HEK293T (cell line): ENCODE results near the gene ZMIZ1.

Experiments
- CTCF ChIA-PET: fragments of 350-600 bp; formaldehyde crosslinking; extraction: SDS; loops from one replicate; lab custom pipeline; 2021; ENCODE audit warnings: antibody characterized with exemption, inconsistent platforms; lab: Yijun Ruan, JAX
- POLR2A ChIA-PET: fragments of 350-600 bp; formaldehyde crosslinking; extraction: SDS; loops from one replicate; lab custom pipeline; 2020; ENCODE audit warnings: antibody characterized with exemption, inconsistent platforms; lab: Yijun Ruan, JAX
- DNase-seq: peaks from one replicate; pipeline ENCODE4 v3.0.0; 2012; ENCODE audit warnings: mixed read lengths; ENCODE audit errors: extremely low spot score
- ARNT ChIP-seq: fragments of 450-650 bp; IDR thresholded peaks from 2 replicates; pipeline ENCODE4 v1.6.1; 2017; ENCODE audit warnings: mild to moderate bottlenecking
- BHLHE40 ChIP-seq: fragments of 450-650 bp; IDR thresholded peaks from 2 replicates; pipeline ENCODE4 v1.6.1; 2016; ENCODE audit warnings: mild to moderate bottlenecking, moderate library complexity, borderline replicate concordance
- CTBP1 ChIP-seq: fragments of 450-650 bp; IDR thresholded peaks from 2 replicates; pipeline ENCODE4 v1.6.1; 2016; ENCODE audit warnings: borderline replicate concordance
- ELF4 ChIP-seq: fragments of 450-650 bp; IDR thresholded peaks from 2 replicates; pipeline ENCODE4 v1.6.1; 2017; ENCODE audit warnings: antibody characterized with exemption
- FOXA1 ChIP-seq: fragments of 450-650 bp; IDR thresholded peaks from 2 replicates; pipeline ENCODE4 v1.6.1; 2016; ENCODE audit warnings: mild to moderate bottlenecking
- FOXK2 ChIP-seq: fragments of 450-650 bp; IDR thresholded peaks from 2 replicates; pipeline ENCODE4 v1.6.1; 2016; ENCODE audit warnings: mild to moderate bottlenecking
- FOXM1 ChIP-seq: fragments of 450-650 bp; IDR thresholded peaks from 2 replicates; pipeline ENCODE4 v1.6.1; 2017; ENCODE audit warnings: mild to moderate bottlenecking, borderline replicate concordance
- HDGF ChIP-seq: fragments of 450-650 bp; IDR thresholded peaks from 2 replicates; pipeline ENCODE4 v1.6.1; 2017; ENCODE audit warnings: antibody characterized with exemption, borderline replicate concordance
- L3MBTL2 ChIP-seq: fragments of 450-650 bp; conservative IDR thresholded peaks from 2 replicates; pipeline ENCODE4 v1.6.1; 2016; ENCODE audit warnings: mild to moderate bottlenecking
- LEF1 ChIP-seq: fragments of 450-650 bp; IDR thresholded peaks from 2 replicates; pipeline ENCODE4 v1.6.1; 2017; ENCODE audit warnings: mild to moderate bottlenecking, borderline replicate concordance
- NFRKB ChIP-seq: fragments of 450-650 bp; IDR thresholded peaks from 2 replicates; pipeline ENCODE4 v1.6.1; 2016; ENCODE audit warnings: mild to moderate bottlenecking, moderate library complexity
- PKNOX1 ChIP-seq: fragments of 450-650 bp; IDR thresholded peaks from 2 replicates; pipeline ENCODE4 v1.6.1; 2016
- SP1 ChIP-seq: fragments of 450-650 bp; IDR thresholded peaks from 2 replicates; pipeline ENCODE4 v1.6.1; 2017
- SUZ12 ChIP-seq: fragments of 450-650 bp; IDR thresholded peaks from 2 replicates; pipeline ENCODE4 v1.6.1; 2016; ENCODE audit warnings: mild to moderate bottlenecking
- TARDBP ChIP-seq: fragments of 450-650 bp; IDR thresholded peaks from 2 replicates; pipeline ENCODE4 v1.6.1; 2016
- ZNF384 ChIP-seq: fragments of 450-650 bp; IDR thresholded peaks from 2 replicates; pipeline ENCODE4 v1.6.1; 2016

ZMIZ1 gene

GRCh38 chr10:79356104-79356503 lies 287.3 kb downstream of the ZMIZ1 start:
- DNase-seq: no peak
- CTCF ChIA-PET: no interaction called here
- TF ChIP-seq PKNOX1 (no peak), FOXM1 (no peak), NFRKB (no peak), SUZ12 (no peak), L3MBTL2 (no peak), ELF4 (no peak), HDGF (no peak), BHLHE40 (no peak), ZNF384 (no peak), TARDBP (no peak), SP1 (no peak), ARNT (no peak), CTBP1 (no peak)
- POLR2A ChIA-PET: no interaction called here

GRCh38 chr10:79357180-79357579 lies 288.4 kb downstream of the ZMIZ1 start:
- ChIA-PET CTCF (interaction anchor here (1.2 kb wide), 1 partner anchor 12 kb away, joined by 3 read pairs; no protein-coding TSS in a partner anchor), POLR2A (interaction anchor here (1.4 kb wide), 1 partner anchor 9 kb away, joined by 7 read pairs; no protein-coding TSS in a partner anchor)
- no peak for DNase-seq
- TF ChIP-seq NFRKB: no peak
- no peak for TF ChIP-seq ELF4
- no peak for TF ChIP-seq FOXA1
- TF ChIP-seq ARNT: no peak

- POLR2A ChIA-PET: interaction anchor here (1.0 to 1.4 kb wide), 2 partner anchors 10 to 12 kb away, joined by 4 to 7 read pairs; no protein-coding TSS in a partner anchor
- DNase-seq: no peak
- TF ChIP-seq ZNF384 (no peak), ELF4 (no peak), FOXA1 (no peak), HDGF (no peak), ARNT (no peak), SUZ12 (no peak), BHLHE40 (no peak), L3MBTL2 (no peak), SP1 (no peak), LEF1 (no peak), CTBP1 (no peak), FOXK2 (no peak), PKNOX1 (no peak), FOXM1 (no peak)
- CTCF ChIA-PET: no interaction called here
Observed at GRCh38 chr10:79358811-79359210, 290.0 kb downstream of the ZMIZ1 start.

GRCh38 chr10:79359816-79360498 lies 291.2 kb downstream of the ZMIZ1 start:
- ChIA-PET CTCF (interaction anchor here (0.6 to 0.7 kb wide), 2 partner anchors 12 to 1536 kb away, joined by 5 read pairs; no protein-coding TSS in a partner anchor), POLR2A (no interaction called here)
- TF ChIP-seq LEF1: no peak
- TF ChIP-seq SUZ12: no peak
- TF ChIP-seq SP1: no peak
- TF ChIP-seq FOXA1: no peak
- no peak for TF ChIP-seq ZNF384
- no peak for TF ChIP-seq ELF4
- TF ChIP-seq FOXK2: no peak
- no peak for TF ChIP-seq CTBP1
- TF ChIP-seq HDGF: no peak
- TF ChIP-seq BHLHE40: no peak
- TF ChIP-seq ARNT: no peak
- no peak for TF ChIP-seq FOXM1
- no peak for TF ChIP-seq L3MBTL2
- DNase-seq: no peak

GRCh38 chr10:79360499-79361342 lies 292.0 kb downstream of the ZMIZ1 start:
- TF ChIP-seq NFRKB (no peak), BHLHE40 (no peak), HDGF (no peak), SP1 (no peak), ARNT (no peak)
- ChIA-PET CTCF (interaction anchor here (0.6 kb wide), 1 partner anchor 1537 kb away, joined by 5 read pairs; no protein-coding TSS in a partner anchor), POLR2A (no interaction called here)
- no peak for DNase-seq

GRCh38 chr10:79361726-79362397 lies 293.1 kb downstream of the ZMIZ1 start:
- ChIA-PET CTCF (no interaction called here), POLR2A (no interaction called here)
- no peak for TF ChIP-seq CTBP1
- TF ChIP-seq ZNF384: no peak
- no peak for TF ChIP-seq SUZ12
- no peak for TF ChIP-seq BHLHE40
- TF ChIP-seq NFRKB: no peak
- no peak for TF ChIP-seq SP1
- no peak for DNase-seq
